ENCODE data around the gene CYBA.

CYBA gene

DNA sequence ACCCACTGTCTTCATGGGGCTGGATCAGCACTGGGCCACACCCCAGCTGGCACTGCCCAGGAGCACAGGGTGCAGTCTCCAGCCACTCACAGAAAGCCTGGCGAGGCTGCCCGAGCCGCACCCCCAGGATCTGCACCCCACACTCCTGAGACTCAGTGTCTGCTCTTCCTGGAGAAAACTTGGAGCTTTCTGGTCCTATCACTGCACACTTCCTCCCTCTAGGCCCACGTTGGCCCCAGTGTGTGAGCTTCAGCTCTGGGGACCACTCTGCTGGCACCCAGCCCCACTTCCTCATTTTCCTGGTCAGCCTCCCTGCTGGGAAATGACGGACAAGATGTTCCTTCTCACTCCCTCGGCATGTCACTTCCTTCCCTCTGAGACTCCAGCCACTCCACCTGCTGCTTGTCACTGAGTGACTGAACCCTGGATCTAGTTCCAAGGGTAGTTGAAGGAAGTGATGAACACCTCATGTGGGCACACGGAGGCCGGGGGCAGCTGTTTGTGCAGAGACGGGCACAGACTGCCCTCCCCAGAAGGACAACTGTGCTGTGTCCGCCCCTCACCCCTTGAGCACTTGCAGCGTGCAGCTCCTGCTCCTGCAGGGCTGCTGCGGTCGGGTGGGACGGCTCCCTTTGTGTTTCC, 51.6 kb downstream of the CYBA start:
- Histone ChIP-seq H3K4me3 (ENCODE audit: low read length) (no peak overlapping the region), H3K27ac (ENCODE audit: low read length) (no peak overlapping the region), H3K4me1 (ENCODE audit: low read length) (no peaks in the 10 kb centered on the region), H3K36me3 (replicated peaks; ENCODE audit: low read depth, low read length) (peaks cover 45% of the 10 kb centered on the region), H3K9ac (ENCODE audit: low read length) (no peak overlapping the region), H3K27me3 (ENCODE audit: low read depth, low read length) (no peaks in the 10 kb centered on the region), H4K20me1 (ENCODE audit: insufficient read depth, low read length) (peaks cover 4% of the 10 kb centered on the region), H3K4me2 (ENCODE audit: low read length) (no peak overlapping the region), H3K79me2 (ENCODE audit: low read length) (peaks cover 8% of the 10 kb centered on the region), H3K9me3 (ENCODE audit: insufficient read depth, low read length) (no peaks in the 10 kb centered on the region), H2AFZ (ENCODE audit: low read depth, low read length) (no peak overlapping the region)
- TF ChIP-seq, protein P1, sequence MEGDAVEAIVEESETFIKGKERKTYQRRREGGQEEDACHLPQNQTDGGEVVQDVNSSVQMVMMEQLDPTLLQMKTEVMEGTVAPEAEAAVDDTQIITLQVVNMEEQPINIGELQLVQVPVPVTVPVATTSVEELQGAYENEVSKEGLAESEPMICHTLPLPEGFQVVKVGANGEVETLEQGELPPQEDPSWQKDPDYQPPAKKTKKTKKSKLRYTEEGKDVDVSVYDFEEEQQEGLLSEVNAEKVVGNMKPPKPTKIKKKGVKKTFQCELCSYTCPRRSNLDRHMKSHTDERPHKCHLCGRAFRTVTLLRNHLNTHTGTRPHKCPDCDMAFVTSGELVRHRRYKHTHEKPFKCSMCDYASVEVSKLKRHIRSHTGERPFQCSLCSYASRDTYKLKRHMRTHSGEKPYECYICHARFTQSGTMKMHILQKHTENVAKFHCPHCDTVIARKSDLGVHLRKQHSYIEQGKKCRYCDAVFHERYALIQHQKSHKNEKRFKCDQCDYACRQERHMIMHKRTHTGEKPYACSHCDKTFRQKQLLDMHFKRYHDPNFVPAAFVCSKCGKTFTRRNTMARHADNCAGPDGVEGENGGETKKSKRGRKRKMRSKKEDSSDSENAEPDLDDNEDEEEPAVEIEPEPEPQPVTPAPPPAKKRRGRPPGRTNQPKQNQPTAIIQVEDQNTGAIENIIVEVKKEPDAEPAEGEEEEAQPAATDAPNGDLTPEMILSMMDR (IDR thresholded peaks at IDR 0.05; ENCODE audit: low read depth, low read length), result no peak

DNA sequence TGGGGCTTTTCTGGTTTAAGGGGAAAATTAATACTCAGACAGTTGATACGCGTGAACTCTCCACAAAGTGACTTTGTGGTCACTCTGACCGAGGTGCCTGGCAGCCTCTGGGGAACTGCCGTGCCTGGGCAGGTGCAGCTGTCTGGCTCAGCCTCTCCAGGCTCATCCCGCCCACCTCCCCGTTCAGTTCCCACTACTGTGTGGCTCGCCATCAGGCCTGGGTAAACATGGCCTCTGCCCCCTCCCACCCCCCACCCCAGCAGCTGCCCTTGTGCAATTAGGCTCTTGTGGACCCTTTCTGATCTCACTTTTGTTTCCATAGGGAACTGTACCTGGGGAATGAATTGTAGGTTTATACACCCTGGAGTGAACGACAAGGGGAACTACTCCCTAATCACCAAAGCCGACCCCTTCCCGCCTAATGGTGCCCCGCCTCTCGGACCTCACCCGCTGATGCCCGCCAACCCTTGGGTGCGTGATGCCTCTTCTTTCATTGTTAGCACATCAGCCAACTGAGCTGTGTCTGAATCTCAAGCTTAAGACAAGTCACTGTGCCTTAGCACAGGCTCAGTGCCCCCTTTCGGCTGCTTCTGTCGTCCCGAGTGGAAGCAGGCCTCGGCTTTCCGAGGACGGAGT, 52.9 kb downstream of the CYBA start:
- H3K9me3 ChIP-seq (ENCODE audit: insufficient read depth, low read length), result no peaks in the 10 kb centered on the region
- H2AFZ ChIP-seq (ENCODE audit: low read depth, low read length), result no peak overlapping the region
- no peak overlapping the region for H3K27ac ChIP-seq (ENCODE audit: low read length)
- H3K4me1 ChIP-seq (ENCODE audit: low read length), result no peaks in the 10 kb centered on the region
- H3K79me2 ChIP-seq (ENCODE audit: low read length), result peaks cover 18% of the 10 kb centered on the region
- no peaks in the 10 kb centered on the region for H3K27me3 ChIP-seq (ENCODE audit: low read depth, low read length)
- peaks cover 8% of the 10 kb centered on the region for H4K20me1 ChIP-seq (ENCODE audit: insufficient read depth, low read length)
- H3K9ac ChIP-seq (ENCODE audit: low read length), result no peak overlapping the region
- H3K36me3 ChIP-seq (replicated peaks; ENCODE audit: low read depth, low read length), result peaks cover 52% of the 10 kb centered on the region
- TF ChIP-seq, protein P1 (IDR thresholded peaks at IDR 0.05; ENCODE audit: low read depth, low read length), result no peak
- no peak for TF ChIP-seq EZH2phosphoT487 (IDR thresholded peaks at IDR 0.05; ENCODE audit: low read depth)
- no peak overlapping the region for H3K4me3 ChIP-seq (ENCODE audit: low read length)
- H3K4me2 ChIP-seq (ENCODE audit: low read length), result no peak overlapping the region

DNA sequence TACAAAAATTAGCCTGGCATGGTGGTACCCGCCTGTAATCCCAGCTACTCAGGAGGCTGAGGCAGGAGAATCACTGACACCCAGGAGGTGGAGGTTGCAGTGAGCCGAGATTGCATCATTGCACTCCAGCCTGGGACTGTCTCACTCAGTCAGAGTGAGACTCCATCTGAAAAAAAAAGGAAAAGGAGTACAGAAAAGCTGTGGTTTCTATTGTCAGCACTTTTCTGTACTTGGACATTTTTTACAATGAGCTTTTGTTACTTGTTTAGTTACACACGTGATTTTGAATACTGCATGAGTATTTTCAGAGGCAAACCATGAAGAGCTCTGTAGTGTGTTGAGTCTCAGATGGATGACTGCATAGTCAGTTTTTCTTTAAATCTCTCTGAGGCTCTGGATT, 54.4 kb downstream of the CYBA start:
- Histone ChIP-seq H3K79me2 (ENCODE audit: low read length) (peaks cover 26% of the 10 kb centered on the region), H4K20me1 (ENCODE audit: insufficient read depth, low read length) (peaks cover 8% of the 10 kb centered on the region), H3K9me3 (ENCODE audit: insufficient read depth, low read length) (no peaks in the 10 kb centered on the region), H3K27me3 (ENCODE audit: low read depth, low read length) (no peaks in the 10 kb centered on the region), H3K9ac (ENCODE audit: low read length) (no peak overlapping the region), H3K36me3 (replicated peaks; ENCODE audit: low read depth, low read length) (peaks cover 43% of the 10 kb centered on the region), H2AFZ (ENCODE audit: low read depth, low read length) (no peak overlapping the region), H3K4me3 (ENCODE audit: low read length) (no peak overlapping the region), H3K4me1 (ENCODE audit: low read length) (no peaks in the 10 kb centered on the region), H3K4me2 (ENCODE audit: low read length) (no peak overlapping the region), H3K27ac (ENCODE audit: low read length) (no peak overlapping the region)
- TF ChIP-seq, protein P1 (IDR thresholded peaks at IDR 0.05; ENCODE audit: low read depth, low read length), result no peak
- TF ChIP-seq EZH2phosphoT487 (IDR thresholded peaks at IDR 0.05; ENCODE audit: low read depth), result no peak

DNA sequence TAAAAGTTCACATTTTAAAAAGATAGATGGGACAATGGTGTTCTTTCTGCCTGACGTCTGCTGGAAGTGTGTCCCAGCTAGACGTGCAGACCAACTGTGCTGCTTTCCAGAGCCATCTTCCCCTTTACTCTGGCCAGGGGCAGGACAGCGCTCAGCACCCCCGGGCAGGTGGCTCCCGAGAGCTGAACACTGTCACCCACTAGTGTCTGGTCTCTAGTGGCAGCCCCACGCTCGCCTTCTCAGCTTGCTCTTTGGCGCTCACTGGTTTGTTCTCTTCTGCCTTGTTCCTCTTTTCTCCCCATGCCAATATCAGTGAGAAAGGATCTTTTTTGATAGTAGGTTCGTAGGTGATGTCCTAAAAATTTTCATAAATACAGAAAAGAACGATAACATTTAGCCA, 54.9 kb downstream of the CYBA start:
- Histone ChIP-seq H3K9ac (ENCODE audit: low read length) (no peak overlapping the region), H4K20me1 (ENCODE audit: insufficient read depth, low read length) (peaks cover 8% of the 10 kb centered on the region), H3K79me2 (ENCODE audit: low read length) (peaks cover 26% of the 10 kb centered on the region), H3K36me3 (replicated peaks; ENCODE audit: low read depth, low read length) (peaks cover 37% of the 10 kb centered on the region), H3K9me3 (ENCODE audit: insufficient read depth, low read length) (no peaks in the 10 kb centered on the region), H2AFZ (ENCODE audit: low read depth, low read length) (no peak overlapping the region), H3K4me1 (ENCODE audit: low read length) (no peaks in the 10 kb centered on the region), H3K27me3 (ENCODE audit: low read depth, low read length) (no peaks in the 10 kb centered on the region), H3K27ac (ENCODE audit: low read length) (no peak overlapping the region), H3K4me3 (ENCODE audit: low read length) (no peak overlapping the region), H3K4me2 (ENCODE audit: low read length) (no peak overlapping the region)
- TF ChIP-seq EZH2phosphoT487 (IDR thresholded peaks at IDR 0.05; ENCODE audit: low read depth), result no peak
- TF ChIP-seq, protein P1 (IDR thresholded peaks at IDR 0.05; ENCODE audit: low read depth, low read length), result no peak

All from OCI-LY3 (cell line).